HepG2 (cell line): ENCODE results near the gene SFXN5. TPM values are rescaled to one million over a fixed set of nuclear protein-coding genes. Genes with fewer than 3 reads are reported as not detected.
A peak's percentile ranks its signal among the peaks of the same experiment; 100 is the strongest.

Experiments
- ATAC-seq: fragments of 200-7000 bp; cut with Tn5 transposase; 3 replicates; pipeline ENCODE4 v1.9.1; 2020; ENCODE audit warnings: mild to moderate bottlenecking, moderate library complexity
- BruUV-seq: library from RNA; stranded (reverse); fragments of 400-500 nt; replicated peaks from 2 replicates; lab custom pipeline; 2021; lab: Mats Ljungman, UMichigan
- CTCF ChIA-PET: fragments of 300-600 bp; formaldehyde crosslinking; extraction: SDS; loops from one replicate; lab custom pipeline; 2021; ENCODE audit warnings: low total read pairs, inconsistent platforms, low intra/inter-chr PET ratio; lab: Yijun Ruan, JAX
- POLR2A ChIA-PET: fragments of 350-600 bp; sonication (Branson Sonifier 250); formaldehyde crosslinking; loops from one replicate; lab custom pipeline; 2020; ENCODE audit warnings: antibody characterized with exemption, inconsistent platforms; lab: Yijun Ruan, JAX
- DNase-seq: peaks from one replicate; pipeline ENCODE4 v3.0.0-alpha.2; 2015; ENCODE audit warnings: low spot score
- FAIRE-seq: peaks from 3 replicates; lab custom pipeline; 2011; peaks lifted over from hg19 to GRCh38; lab: Jason Lieb, UNC
- H2AFZ ChIP-seq: one replicate; pipeline ENCODE4 v1.6.1; 2011; ENCODE audit warnings: low read length, inconsistent platforms
- H3K27ac ChIP-seq: fragments of 300-600 bp; 3 replicates; pipeline ENCODE4 v1.8.0; 2011; ENCODE audit warnings: mixed run types, mild to moderate bottlenecking, mixed read lengths, low read length, inconsistent platforms; ENCODE audit not compliant: insufficient read depth; ENCODE audit errors: extremely low read length
- H3K27me3 ChIP-seq, 2 experiments: fragments of 200-600 bp in 1 of 2; 2 replicates in 1 of 2; 3 replicates in 1 of 2; pipeline versions ENCODE4 v1.6.0 to v1.8.0; 2011; ENCODE audit warnings: low read length in 2 of 2, mild to moderate bottlenecking in 2 of 2, moderate library complexity in 2 of 2, inconsistent platforms in 1 of 2; ENCODE audit not compliant: insufficient read depth in 2 of 2, control insufficient read depth in 1 of 2
- H3K36me3 ChIP-seq, 2 experiments: fragments of 200-600 bp in 1 of 2; replicated peaks in 1 of 2; 2 replicates in 1 of 2; 3 replicates in 1 of 2; pipeline versions ENCODE4 v1.5.1 to v1.8.0; 2011; ENCODE audit warnings: low read length in 2 of 2, inconsistent platforms in 1 of 2; ENCODE audit not compliant: insufficient read depth in 2 of 2, control insufficient read depth in 1 of 2
- H3K4me1 ChIP-seq: 2 replicates; pipeline ENCODE4 v1.5.1; 2012; ENCODE audit warnings: low read length, inconsistent platforms; ENCODE audit not compliant: insufficient read depth
- H3K4me2 ChIP-seq: 2 replicates; pipeline ENCODE4 v1.6.0; 2011; ENCODE audit warnings: low read depth, low read length, inconsistent platforms
- H3K4me3 ChIP-seq, 3 experiments: fragments of 200-600 bp in 1 of 3; sonication (generic), shearing (Covaris generic) in 1 of 3; replicated peaks in 1 of 3; 2 replicates each; pipeline ENCODE4 v1.5.1; 2011 to 2016; ENCODE audit warnings: low read length in 3 of 3, inconsistent platforms in 2 of 3, low read depth in 2 of 3, mild to moderate bottlenecking in 2 of 3, control low read depth in 1 of 3, mixed read lengths in 1 of 3; ENCODE audit not compliant: insufficient read depth in 1 of 3
- H3K79me2 ChIP-seq: one replicate; pipeline ENCODE4 v1.6.1; 2011; ENCODE audit warnings: low read length, inconsistent platforms; ENCODE audit not compliant: insufficient read depth
- H3K9ac ChIP-seq: 2 replicates; pipeline ENCODE4 v1.6.0; 2011; ENCODE audit warnings: mild to moderate bottlenecking, low read depth, low read length, inconsistent platforms; ENCODE audit not compliant: insufficient read depth
- H3K9me3 ChIP-seq: 2 replicates; pipeline ENCODE4 v1.5.1; 2012; ENCODE audit warnings: mild to moderate bottlenecking, low read length
- H4K20me1 ChIP-seq: 2 replicates; pipeline ENCODE4 v1.6.0; 2011; ENCODE audit warnings: inconsistent platforms, mild to moderate bottlenecking, low read length, moderate library complexity; ENCODE audit not compliant: insufficient read depth
- GATAD2A ChIP-seq: IDR thresholded peaks from 2 replicates; pipeline ENCODE4 v1.6.1; 2016
- HCFC1 ChIP-seq: fragments of 150-350 bp; IDR thresholded peaks from 2 replicates; pipeline ENCODE4 v1.6.1; 2014; ENCODE audit warnings: low read depth, low read length
- HNF4G ChIP-seq, 2 experiments: sonication (generic) in 1 of 2; formaldehyde crosslinking in 1 of 2; IDR thresholded peaks; 2 replicates each; pipeline versions ENCODE4 v1.4.0 to v1.6.1; 2011 to 2020; ENCODE audit warnings: borderline replicate concordance in 2 of 2, low read depth in 2 of 2, mild to moderate bottlenecking in 2 of 2, low read length in 1 of 2, missing genetic modification reagents in 1 of 2, moderate library complexity in 1 of 2
- NR2F2 ChIP-seq: IDR thresholded peaks from 2 replicates; pipeline ENCODE4 v1.6.1; 2012; ENCODE audit warnings: low read depth, inconsistent platforms, borderline replicate concordance
- PAX8 ChIP-seq: sonication (generic); formaldehyde crosslinking; IDR thresholded peaks from 2 replicates; pipeline ENCODE4 v1.8.0; 2022; ENCODE audit warnings: mild to moderate bottlenecking, missing genetic modification reagents, borderline replicate concordance
- TOE1 ChIP-seq: sonication (generic); formaldehyde crosslinking; IDR thresholded peaks from 2 replicates; pipeline ENCODE4 v1.4.0; 2020; ENCODE audit warnings: mild to moderate bottlenecking, missing genetic modification reagents
- ZBTB20 ChIP-seq: sonication (generic); formaldehyde crosslinking; IDR thresholded peaks from 2 replicates; pipeline ENCODE4 v1.8.1; 2023; ENCODE audit warnings: missing genetic modification reagents, low read depth, mild to moderate bottlenecking, borderline replicate concordance
- ZBTB7B ChIP-seq: sonication (generic); formaldehyde crosslinking; IDR thresholded peaks from 2 replicates; pipeline ENCODE4 v1.4.0; 2020; ENCODE audit warnings: missing genetic modification reagents
- ZNF143 ChIP-seq: sonication (generic); formaldehyde crosslinking; IDR thresholded peaks from 2 replicates; pipeline ENCODE4 v1.4.0; 2020; ENCODE audit warnings: missing genetic modification reagents
- ZNF781 ChIP-seq: sonication (generic); formaldehyde crosslinking; IDR thresholded peaks from 2 replicates; pipeline ENCODE4 v1.5.1; 2020; ENCODE audit warnings: borderline replicate concordance, mild to moderate bottlenecking, missing genetic modification reagents; ENCODE audit errors: not compliant biosample characterization
- ZNF883 ChIP-seq: sonication (generic); formaldehyde crosslinking; IDR thresholded peaks from 2 replicates; pipeline ENCODE4 v1.5.1; 2020; ENCODE audit warnings: mild to moderate bottlenecking, missing genetic modification reagents; ENCODE audit errors: not compliant biosample characterization
- WGBS: methylation state at CpG from one replicate; pipeline ENCODE4 v1.1.6; 2017; ENCODE audit warnings: low lambda C conversion rate; 5-methylcytosine and 5-hydroxymethylcytosine counted together
- in situ Hi-C: cut with HindIII; loops from 2 replicates; pipeline ENCODE4 v1.10.0; 2017; ENCODE audit warnings: low pct_unique_long_range_greater_than_20kb; ENCODE audit not compliant: extremely low pct_ligation_motif_present
- intact Hi-C: fragments of 100-400 bp; cut with micrococcal nuclease; formaldehyde crosslinking; loops from one replicate; pipeline ENCODE4 v1.10.0; 2022; ENCODE audit not compliant: unreplicated experiment
- polyA plus RNA-seq, 8 experiments: library from polyadenylated mRNA; depleted of rRNA in 3 of 8; stranded (reverse) in 7 of 8; unstranded in 1 of 8; fragments of >200 nt; fragmentation: Illumina TruSeq in 4 of 8; extraction: Trizol in 4 of 8; gene quantifications; 2 replicates each; pipeline versions ENCODE4 v1.2.1 to v1.2.3, GENCODE V29; 2011 to 2016; ENCODE audit warnings: low read depth in 4 of 8, missing spikeins in 1 of 8, mixed read lengths in 1 of 8; ENCODE audit not compliant: insufficient read depth in 1 of 8
- total RNA-seq, 5 experiments: library from RNA; depleted of rRNA; stranded (reverse); fragments of >200 nt; fragmentation: Illumina TruSeq; extraction: Trizol; gene quantifications; 2 replicates each; pipeline ENCODE4 v1.2.3, GENCODE V29; 2016; ENCODE audit warnings: low read depth in 1 of 5
- TF ChIP-seq, protein P1 (sequence below): sonication (generic); formaldehyde crosslinking; IDR thresholded peaks from 2 replicates; pipeline ENCODE4 v1.9.0; 2022; ENCODE audit warnings: missing genetic modification reagents, mild to moderate bottlenecking, borderline replicate concordance
- TF ChIP-seq, protein P2 (sequence below): sonication (generic); formaldehyde crosslinking; IDR thresholded peaks from 2 replicates; pipeline ENCODE4 v1.5.1; 2020; ENCODE audit warnings: mild to moderate bottlenecking, missing genetic modification reagents, borderline replicate concordance
- TF ChIP-seq, protein P3 (sequence below): sonication (generic); formaldehyde crosslinking; IDR thresholded peaks from 2 replicates; pipeline ENCODE4 v1.8.0; 2022; ENCODE audit warnings: mild to moderate bottlenecking, missing genetic modification reagents; ENCODE audit not compliant: insufficient replicate concordance

SFXN5 gene
- total and polyA plus RNA-seq, 2 of the 13 experiments (the other 11 are each of a cell fraction or from before 2014, with no cell fraction given): 34.9 to 37.4 TPM

DNA sequence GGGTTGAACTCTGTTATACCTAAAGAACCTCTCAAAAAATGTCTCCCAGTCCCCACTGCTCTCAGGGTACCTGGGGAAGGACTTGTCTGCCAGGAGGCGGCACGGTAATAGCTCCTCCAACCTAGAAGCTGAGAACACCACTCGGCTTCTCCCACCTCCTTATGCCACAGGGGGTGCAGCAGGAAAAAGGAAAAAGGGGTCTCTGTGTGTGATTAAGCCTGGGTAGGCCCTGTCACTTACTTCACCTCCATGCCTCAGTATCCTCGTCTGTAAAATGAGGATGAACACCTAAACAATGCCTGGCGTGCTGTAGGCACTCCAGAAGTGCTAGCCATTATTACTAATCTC lies 77.6 kb downstream of the SFXN5 start (continued):
- no peak for TF ChIP-seq TOE1

DNA sequence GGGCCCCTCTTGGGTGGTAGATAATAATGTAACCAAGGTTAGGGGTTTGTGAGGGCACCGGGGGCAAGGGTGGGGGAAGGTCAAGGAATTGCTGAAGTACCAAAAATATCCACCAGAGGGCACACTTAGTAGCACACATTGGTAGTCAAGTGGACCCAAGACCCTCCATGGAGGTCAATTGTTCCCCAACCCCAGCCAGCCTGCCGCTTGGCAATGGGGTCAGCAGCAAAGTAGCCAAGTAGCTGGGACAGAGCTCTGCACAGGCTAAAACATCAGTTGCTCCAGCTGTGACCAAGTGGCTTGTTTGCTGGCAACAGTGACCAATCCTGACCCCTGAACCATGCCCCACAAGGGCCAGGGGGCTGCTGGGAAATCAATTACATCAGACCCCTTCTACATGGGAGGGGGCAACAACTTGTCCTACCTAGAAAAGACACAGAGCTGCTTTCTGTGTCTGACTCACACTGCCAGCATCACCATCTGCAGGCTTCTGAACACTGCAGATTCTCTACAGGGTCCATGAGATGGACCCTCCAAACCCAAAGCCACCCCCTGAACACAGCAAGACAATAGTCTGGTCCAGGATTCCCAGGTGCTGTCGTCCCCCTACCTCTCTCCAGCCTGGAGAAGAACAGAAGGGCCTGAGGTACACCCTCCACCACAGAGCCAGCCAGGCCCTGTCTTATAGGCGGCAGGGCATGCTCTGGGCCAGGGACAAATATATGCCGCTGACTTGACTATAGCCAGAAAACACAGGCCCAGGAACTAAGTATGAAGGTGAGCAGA lies 78.2 kb downstream of the SFXN5 start:
- intact Hi-C loops: loop anchor here (1.0 to 5.0 kb wide), 5 partner anchors 27 to 184 kb away; partner anchors contain the start of gene SFXN5
- in situ Hi-C loops: loop anchor here (5.0 kb wide), 2 partner anchors 74 to 164 kb away; no protein-coding TSS in a partner anchor
- Histone ChIP-seq H3K4me3 (no peak overlapping the region), H2AFZ (no peak overlapping the region), H3K79me2 (no peaks in the 10 kb centered on the region), H3K36me3 (peaks cover 10 to 15% of the 10 kb centered on the region in 2 experiments; a peak in 4 of 5 replicates), H3K9ac (no peak overlapping the region), H3K4me2 (no peak overlapping the region), H3K27me3 (no peaks in the 10 kb centered on the region), H3K27ac (peak overlapping the region; percentile 20), H3K9me3 (no peaks in the 10 kb centered on the region), H4K20me1 (no peaks in the 10 kb centered on the region), H3K4me1 (peaks cover 13% of the 10 kb centered on the region)
- ATAC-seq (peak; percentile 67), DNase-seq (peak; percentile 58), FAIRE-seq (peak; percentile 93)
- POLR2A ChIA-PET: interaction anchor here (2.3 to 3.2 kb wide), 2 partner anchors 39 to 78 kb away, joined by 7 to 19 read pairs; partner anchors contain the start of gene SFXN5
- CTCF ChIA-PET: interaction anchor here (1.1 to 2.5 kb wide), 5 partner anchors 78 to 184 kb away, joined by 3 to 16 read pairs (median 8); partner anchors contain the start of gene SFXN5
- WGBS: 58% methylated on average over 5 of the region's 5 CpGs
- no TSS peak for BruUV-seq
- no peak for TF ChIP-seq PAX8 (CRISPR knock-in tag)
- TF ChIP-seq ZNF143 (CRISPR knock-in tag): peak; percentile 56
- peak; percentile 53; the same call in 1 of the 2 replicates for TF ChIP-seq NR2F2
- TF ChIP-seq, protein P1, sequence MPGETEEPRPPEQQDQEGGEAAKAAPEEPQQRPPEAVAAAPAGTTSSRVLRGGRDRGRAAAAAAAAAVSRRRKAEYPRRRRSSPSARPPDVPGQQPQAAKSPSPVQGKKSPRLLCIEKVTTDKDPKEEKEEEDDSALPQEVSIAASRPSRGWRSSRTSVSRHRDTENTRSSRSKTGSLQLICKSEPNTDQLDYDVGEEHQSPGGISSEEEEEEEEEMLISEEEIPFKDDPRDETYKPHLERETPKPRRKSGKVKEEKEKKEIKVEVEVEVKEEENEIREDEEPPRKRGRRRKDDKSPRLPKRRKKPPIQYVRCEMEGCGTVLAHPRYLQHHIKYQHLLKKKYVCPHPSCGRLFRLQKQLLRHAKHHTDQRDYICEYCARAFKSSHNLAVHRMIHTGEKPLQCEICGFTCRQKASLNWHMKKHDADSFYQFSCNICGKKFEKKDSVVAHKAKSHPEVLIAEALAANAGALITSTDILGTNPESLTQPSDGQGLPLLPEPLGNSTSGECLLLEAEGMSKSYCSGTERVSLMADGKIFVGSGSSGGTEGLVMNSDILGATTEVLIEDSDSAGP (CRISPR knock-in tag): peak; percentile 33; the same call in 1 of the 2 replicates
- no peak for TF ChIP-seq ZNF883
- TF ChIP-seq HNF4G (IDR thresholded peaks at IDR 0.05; ENCODE audit: borderline replicate concordance, low read depth, low read length): 0 out of 2 replicates have a peak, but pooled peaks have one; percentile 49
- TF ChIP-seq HNF4G (CRISPR knock-in tag; IDR thresholded peaks at IDR 0.05; ENCODE audit: borderline replicate concordance, low read depth): no peak
- TF ChIP-seq, protein P2, sequence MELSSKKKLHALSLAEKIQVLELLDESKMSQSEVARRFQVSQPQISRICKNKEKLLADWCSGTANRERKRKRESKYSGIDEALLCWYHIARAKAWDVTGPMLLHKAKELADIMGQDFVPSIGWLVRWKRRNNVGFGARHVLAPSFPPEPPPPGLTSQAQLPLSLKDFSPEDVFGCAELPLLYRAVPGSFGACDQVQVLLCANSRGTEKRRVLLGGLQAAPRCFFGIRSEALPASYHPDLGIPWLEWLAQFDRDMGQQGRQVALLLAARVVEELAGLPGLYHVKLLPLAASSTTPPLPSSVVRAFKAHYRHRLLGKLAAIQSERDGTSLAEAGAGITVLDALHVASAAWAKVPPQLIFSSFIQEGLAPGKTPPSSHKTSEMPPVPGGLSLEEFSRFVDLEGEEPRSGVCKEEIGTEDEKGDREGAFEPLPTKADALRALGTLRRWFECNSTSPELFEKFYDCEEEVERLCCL (CRISPR knock-in tag): 0 out of 2 replicates have a peak, but pooled peaks have one; percentile 78
- TF ChIP-seq, protein P3, sequence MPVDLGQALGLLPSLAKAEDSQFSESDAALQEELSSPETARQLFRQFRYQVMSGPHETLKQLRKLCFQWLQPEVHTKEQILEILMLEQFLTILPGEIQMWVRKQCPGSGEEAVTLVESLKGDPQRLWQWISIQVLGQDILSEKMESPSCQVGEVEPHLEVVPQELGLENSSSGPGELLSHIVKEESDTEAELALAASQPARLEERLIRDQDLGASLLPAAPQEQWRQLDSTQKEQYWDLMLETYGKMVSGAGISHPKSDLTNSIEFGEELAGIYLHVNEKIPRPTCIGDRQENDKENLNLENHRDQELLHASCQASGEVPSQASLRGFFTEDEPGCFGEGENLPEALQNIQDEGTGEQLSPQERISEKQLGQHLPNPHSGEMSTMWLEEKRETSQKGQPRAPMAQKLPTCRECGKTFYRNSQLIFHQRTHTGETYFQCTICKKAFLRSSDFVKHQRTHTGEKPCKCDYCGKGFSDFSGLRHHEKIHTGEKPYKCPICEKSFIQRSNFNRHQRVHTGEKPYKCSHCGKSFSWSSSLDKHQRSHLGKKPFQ: no peak
- peak; percentile 67; the same call in 1 of the 2 replicates for TF ChIP-seq ZBTB7B
- TF ChIP-seq HCFC1: 0 out of 2 replicates have a peak, but pooled peaks have one; percentile 21
- TF ChIP-seq ZBTB20 (CRISPR knock-in tag): peak; percentile 69; the same call in 1 of the 2 replicates
- peak; percentile 46 for TF ChIP-seq ZNF781 (CRISPR knock-in tag)
- peak; percentile 60; the same call in 1 of the 2 replicates for TF ChIP-seq GATAD2A (CRISPR knock-in tag)
